Neural crest cell (in vitro differentiated cells): ENCODE measurements around the gene ASTL. TPM values are rescaled to one million over a fixed set of nuclear protein-coding genes. Genes with fewer than 3 reads are reported as not detected.

Source experiments
- DNase-seq: peaks from one replicate; pipeline ENCODE4 v3.0.0; 2021; ENCODE audit warnings: low read depth, mixed read lengths, low spot score
- H3K27ac Mint-ChIP-seq: one replicate; pipeline ENCODE4 v1.8.0; 2021; ENCODE audit warnings: mild to moderate bottlenecking, mixed read lengths; ENCODE audit not compliant: unreplicated experiment
- H3K27me3 Mint-ChIP-seq: 2 replicates; pipeline ENCODE4 v1.8.0; 2021; ENCODE audit warnings: low read depth, mild to moderate bottlenecking, mixed read lengths
- H3K36me3 Mint-ChIP-seq: 2 replicates; pipeline ENCODE4 v1.8.0; 2021; ENCODE audit warnings: low read depth, mild to moderate bottlenecking, mixed read lengths
- H3K4me1 Mint-ChIP-seq: 2 replicates; pipeline ENCODE4 v1.8.0; 2021; ENCODE audit warnings: mixed read lengths
- H3K4me3 Mint-ChIP-seq: one replicate; pipeline ENCODE4 v1.8.0; 2021; ENCODE audit warnings: mild to moderate bottlenecking, mixed read lengths
- H3K9me3 Mint-ChIP-seq: 2 replicates; pipeline ENCODE4 v1.8.0; 2021; ENCODE audit warnings: mixed read lengths
- CTCF ChIP-seq: fragments of 200-600 bp; sonication (generic); conservative IDR thresholded peaks from 2 replicates; pipeline ENCODE4 v1.5.0; 2021; ENCODE audit warnings: antibody characterized with exemption, mild to moderate bottlenecking
- total RNA-seq: library from RNA; stranded (reverse); gene quantifications from 2 replicates; pipeline ENCODE4 v1.2.1, GENCODE V29; 2021

The ASTL gene
- total RNA-seq, 1 donor from 2014 or later = not detected

GRCh38 chr2:96181529-96181928 lies 43.2 kb upstream of the ASTL start:
- H3K4me3 Mint-ChIP-seq = no peak overlapping the region
- peaks cover 3% of the 10 kb centered on the region for H3K27me3 Mint-ChIP-seq

GRCh38 chr2:96180521-96180920 lies 42.2 kb upstream of the ASTL start:
- H3K9me3 Mint-ChIP-seq = no peaks in the 10 kb centered on the region
- no peak for TF ChIP-seq CTCF
- H3K27me3 Mint-ChIP-seq = peaks cover 7% of the 10 kb centered on the region
- no peak overlapping the region for H3K4me3 Mint-ChIP-seq
- DNase-seq = no peak
- peaks cover 14% of the 10 kb centered on the region for H3K36me3 Mint-ChIP-seq
- no peaks in the 10 kb centered on the region for H3K4me1 Mint-ChIP-seq
- H3K27ac Mint-ChIP-seq = no peak overlapping the region

More at GRCh38 chr2:96181529-96181928, 43.2 kb upstream of the ASTL start:
- H3K9me3 Mint-ChIP-seq = no peaks in the 10 kb centered on the region
- no peaks in the 10 kb centered on the region for H3K4me1 Mint-ChIP-seq
- DNase-seq = no peak
- no peak for TF ChIP-seq CTCF
- no peak overlapping the region for H3K27ac Mint-ChIP-seq
- peaks cover 16% of the 10 kb centered on the region for H3K36me3 Mint-ChIP-seq

GRCh38 chr2:96180002-96180401 lies 41.7 kb upstream of the ASTL start:
- no peak for TF ChIP-seq CTCF

GRCh38 chr2:96176661-96177060 lies 38.4 kb upstream of the ASTL start:
- Mint-ChIP-seq H3K27me3 (peaks cover 9% of the 10 kb centered on the region), H3K4me1 (peaks cover 3% of the 10 kb centered on the region), H3K36me3 (no peaks in the 10 kb centered on the region), H3K9me3 (no peaks in the 10 kb centered on the region), H3K4me3 (no peak overlapping the region), H3K27ac (no peak overlapping the region)
- TF ChIP-seq CTCF = no peak
- no peak for DNase-seq

More at GRCh38 chr2:96180002-96180401, 41.7 kb upstream of the ASTL start:
- H3K27me3 Mint-ChIP-seq = peaks cover 7% of the 10 kb centered on the region
- H3K27ac Mint-ChIP-seq = no peak overlapping the region
- H3K9me3 Mint-ChIP-seq = no peaks in the 10 kb centered on the region
- no peak for DNase-seq
- no peak overlapping the region for H3K4me3 Mint-ChIP-seq
- peaks cover 9% of the 10 kb centered on the region for H3K36me3 Mint-ChIP-seq
- H3K4me1 Mint-ChIP-seq = no peaks in the 10 kb centered on the region

- H3K9me3 Mint-ChIP-seq = no peaks in the 10 kb centered on the region
- no peak for DNase-seq
- H3K27me3 Mint-ChIP-seq = peaks cover 9% of the 10 kb centered on the region
- H3K27ac Mint-ChIP-seq = no peak overlapping the region
- H3K4me3 Mint-ChIP-seq = no peak overlapping the region
- H3K36me3 Mint-ChIP-seq = no peaks in the 10 kb centered on the region
- TF ChIP-seq CTCF = no peak
- H3K4me1 Mint-ChIP-seq = peaks cover 3% of the 10 kb centered on the region
Measured at GRCh38 chr2:96175951-96176350, 37.6 kb upstream of the ASTL start.
